NCI-H146 treated with DMSO at 0.1 percent for 48 hours (cell line): ENCODE measurements around the gene PRR36.

Experiments
- DNase-seq: peaks from one replicate; lab custom pipeline; 2025; ENCODE audit not compliant: unreplicated experiment; lab: John Stamatoyannopoulos, UW

PRR36 gene

DNA sequence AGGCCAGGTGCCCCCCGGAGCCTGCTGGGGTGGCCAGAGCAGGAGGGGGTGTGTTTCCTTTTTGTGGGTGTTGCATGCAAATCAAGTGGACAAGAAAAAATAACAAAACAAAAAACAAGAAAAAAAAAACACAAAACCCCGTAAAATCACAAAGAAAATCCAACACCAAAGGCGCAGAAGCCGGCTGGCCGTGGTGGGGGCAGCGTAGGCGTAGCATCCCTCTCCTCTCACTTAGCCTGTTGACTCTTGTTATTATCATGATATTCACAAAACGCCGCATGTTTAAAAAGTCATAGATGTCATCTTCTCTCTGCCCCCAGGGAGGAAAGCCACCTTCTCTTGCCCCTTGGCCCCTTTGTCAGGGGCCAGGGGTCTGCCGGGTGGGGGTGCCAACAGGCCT lies 39.5 kb upstream of the PRR36 start:
- DNase-seq = no peak

- no peak for DNase-seq
These were observed 38.7 kb upstream of the PRR36 start for GRCh38 chr19:7912697-7913564.

GRCh38 chr19:7912144-7912696 lies 38.0 kb upstream of the PRR36 start:
- no peak for DNase-seq

DNA sequence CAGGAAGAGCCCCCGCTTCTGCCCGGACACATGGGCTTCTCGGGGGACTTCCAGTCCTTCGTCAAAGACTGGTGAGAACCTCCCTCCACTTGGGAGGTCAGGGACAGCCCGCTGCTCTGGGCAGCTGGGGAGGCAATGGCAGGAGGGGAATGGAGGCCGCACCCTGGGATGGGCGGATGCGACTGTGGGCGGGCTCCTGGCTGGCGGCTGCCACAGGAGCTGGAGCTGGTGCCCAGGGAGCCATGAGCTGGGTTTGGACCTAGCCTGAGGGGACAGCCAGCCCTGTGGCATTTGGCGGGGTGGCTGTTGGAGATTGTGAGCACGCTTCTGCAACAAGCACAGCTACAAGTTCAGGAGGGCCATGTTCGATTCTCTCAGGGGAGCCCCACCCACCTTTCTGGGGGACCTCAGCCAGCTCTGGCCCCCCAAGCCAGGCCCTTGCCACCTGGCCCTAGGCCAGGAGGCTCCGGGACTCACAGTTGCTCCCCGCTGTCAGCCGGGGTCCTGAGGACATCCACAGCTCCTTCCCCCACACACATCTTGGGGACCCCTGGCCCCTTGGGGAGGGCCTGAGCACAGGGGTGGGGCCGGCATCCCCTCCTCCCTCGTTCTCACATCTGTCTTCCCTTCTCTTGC lies 37.4 kb upstream of the PRR36 start:
- DNase-seq = no peak

GRCh38 chr19:7910321-7911161 lies 36.4 kb upstream of the PRR36 start:
- no peak for DNase-seq

DNA sequence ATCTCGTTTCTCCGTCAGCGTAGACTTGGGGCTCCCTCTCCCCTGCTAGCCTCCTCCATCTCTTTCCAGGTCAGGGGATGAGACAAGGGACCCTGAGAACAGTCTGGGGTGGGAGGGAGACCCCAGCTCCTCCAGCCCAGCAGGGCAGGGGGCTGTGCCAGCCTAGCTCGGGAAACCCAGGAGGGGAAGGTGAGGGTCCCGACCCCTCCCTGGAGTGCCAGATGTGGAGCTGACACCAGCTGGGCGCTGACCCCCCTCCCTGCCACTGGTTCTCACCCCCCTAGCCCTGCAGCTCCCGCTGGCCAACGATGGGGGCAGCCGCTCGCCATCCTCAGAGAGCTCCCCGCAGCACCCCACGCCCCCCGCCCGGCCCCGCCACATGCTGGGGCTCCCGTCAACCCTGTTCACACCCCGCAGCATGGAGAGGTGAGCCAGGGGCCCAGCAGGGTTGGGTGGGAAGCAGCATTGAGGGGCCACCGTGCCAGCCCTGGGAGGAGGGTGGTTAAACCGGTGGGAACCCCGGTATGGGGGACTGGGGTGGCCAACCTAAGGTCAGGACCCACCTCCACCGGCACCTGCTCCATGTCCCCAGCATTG lies 35.4 kb upstream of the PRR36 start:
- no peak for DNase-seq

DNA sequence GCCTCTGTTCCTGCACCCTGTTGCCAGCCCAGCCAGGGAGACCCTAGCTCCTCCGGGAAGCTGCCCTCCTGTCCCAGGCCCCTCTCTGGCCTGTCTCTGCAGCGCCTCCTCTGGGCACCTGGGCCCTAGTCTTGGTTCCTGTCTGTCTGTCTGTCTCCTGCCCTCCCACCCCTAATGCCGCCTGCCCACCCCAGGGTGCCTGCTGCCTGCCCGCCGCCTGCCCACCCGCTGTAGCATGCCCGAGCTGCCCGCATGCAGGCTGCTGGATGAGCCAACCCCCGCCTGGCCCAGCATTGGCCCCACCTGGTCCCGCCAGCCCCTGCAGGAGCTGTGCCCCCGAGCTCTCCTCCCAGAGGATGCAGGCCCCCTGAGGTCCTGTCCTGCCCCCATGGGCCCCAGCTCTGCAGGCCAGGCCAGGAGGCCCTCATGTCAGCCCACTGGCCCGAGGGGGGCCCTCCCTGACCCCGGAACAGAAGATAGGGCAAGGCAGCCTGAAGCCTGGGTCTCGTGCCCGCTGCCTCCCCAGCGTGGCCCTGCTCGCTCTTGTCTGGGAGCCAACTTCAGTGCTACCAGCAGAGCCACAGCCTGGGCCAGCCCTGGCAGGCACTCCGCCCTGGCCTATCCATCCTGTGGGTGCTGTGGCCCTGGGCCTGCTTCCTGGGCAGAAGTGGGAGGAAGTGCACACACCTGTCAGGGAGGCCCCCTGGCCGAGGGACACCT lies 34.7 kb upstream of the PRR36 start:
- no peak for DNase-seq

- no peak for DNase-seq
These were observed 34.0 kb upstream of the PRR36 start for GRCh38 chr19:7908078-7908699.

- DNase-seq = no peak
These were observed 33.4 kb upstream of the PRR36 start for GRCh38 chr19:7907544-7907943.

DNA sequence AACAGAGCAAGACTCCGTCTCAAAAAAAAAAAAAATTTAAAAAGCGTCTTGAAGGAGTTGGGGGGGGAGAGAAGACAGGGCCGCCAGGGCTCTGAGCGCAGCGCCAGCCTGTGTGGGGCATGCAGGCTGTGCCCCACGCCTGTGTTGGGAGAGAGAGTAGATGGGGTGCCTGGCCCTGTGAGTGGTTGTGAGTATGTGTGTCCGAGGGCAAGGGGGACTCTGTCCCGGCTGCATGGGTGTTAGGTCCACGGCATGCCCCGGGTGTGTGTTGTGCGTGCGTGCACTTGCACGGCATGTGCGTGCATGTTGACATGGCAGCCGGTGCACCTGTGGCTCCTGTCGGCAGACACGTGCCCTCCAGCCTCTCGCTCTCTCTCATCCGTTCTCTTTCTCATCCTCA lies 32.9 kb upstream of the PRR36 start:
- no peak for DNase-seq

DNA sequence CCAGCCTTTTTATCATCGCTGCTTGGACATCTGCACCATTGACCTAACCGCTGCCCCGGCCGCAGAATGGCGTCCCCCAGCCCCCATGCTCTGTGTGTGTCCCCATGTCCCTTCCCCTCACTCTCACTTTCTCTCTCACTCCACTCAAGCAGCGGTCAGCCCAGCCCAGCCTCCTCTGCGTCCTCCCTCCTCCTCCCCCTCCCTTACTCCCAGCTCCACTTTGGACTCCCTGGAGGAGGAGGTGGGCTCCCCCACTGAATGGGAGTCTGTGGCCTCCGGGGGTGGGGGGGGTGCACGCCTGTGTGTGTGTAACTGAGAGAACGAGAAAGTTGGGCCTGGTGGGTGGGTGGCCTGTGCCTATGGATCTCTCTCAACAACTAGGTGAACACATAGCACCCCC lies 31.7 kb upstream of the PRR36 start:
- no peak for DNase-seq

DNA sequence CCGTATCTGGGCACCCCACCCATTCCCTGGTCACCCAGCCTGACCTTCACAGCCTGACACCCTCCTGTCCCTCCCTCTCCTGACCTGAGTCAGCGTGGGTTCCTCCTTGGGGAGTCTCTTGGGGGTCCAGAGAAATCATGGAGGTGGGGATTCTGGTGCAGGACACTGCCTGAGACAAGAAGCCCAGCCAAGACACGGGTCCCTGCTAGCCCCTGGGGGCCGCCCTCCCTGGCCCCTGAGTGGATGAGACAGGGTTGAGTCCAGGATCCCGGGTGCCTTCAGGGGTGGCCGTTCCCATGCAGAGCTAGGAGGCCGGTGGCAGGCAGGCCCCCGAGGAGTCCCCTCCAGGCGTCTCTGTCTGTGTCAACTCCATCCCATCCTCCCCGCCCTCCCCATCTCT lies 31.1 kb upstream of the PRR36 start:
- DNase-seq = no peak

DNA sequence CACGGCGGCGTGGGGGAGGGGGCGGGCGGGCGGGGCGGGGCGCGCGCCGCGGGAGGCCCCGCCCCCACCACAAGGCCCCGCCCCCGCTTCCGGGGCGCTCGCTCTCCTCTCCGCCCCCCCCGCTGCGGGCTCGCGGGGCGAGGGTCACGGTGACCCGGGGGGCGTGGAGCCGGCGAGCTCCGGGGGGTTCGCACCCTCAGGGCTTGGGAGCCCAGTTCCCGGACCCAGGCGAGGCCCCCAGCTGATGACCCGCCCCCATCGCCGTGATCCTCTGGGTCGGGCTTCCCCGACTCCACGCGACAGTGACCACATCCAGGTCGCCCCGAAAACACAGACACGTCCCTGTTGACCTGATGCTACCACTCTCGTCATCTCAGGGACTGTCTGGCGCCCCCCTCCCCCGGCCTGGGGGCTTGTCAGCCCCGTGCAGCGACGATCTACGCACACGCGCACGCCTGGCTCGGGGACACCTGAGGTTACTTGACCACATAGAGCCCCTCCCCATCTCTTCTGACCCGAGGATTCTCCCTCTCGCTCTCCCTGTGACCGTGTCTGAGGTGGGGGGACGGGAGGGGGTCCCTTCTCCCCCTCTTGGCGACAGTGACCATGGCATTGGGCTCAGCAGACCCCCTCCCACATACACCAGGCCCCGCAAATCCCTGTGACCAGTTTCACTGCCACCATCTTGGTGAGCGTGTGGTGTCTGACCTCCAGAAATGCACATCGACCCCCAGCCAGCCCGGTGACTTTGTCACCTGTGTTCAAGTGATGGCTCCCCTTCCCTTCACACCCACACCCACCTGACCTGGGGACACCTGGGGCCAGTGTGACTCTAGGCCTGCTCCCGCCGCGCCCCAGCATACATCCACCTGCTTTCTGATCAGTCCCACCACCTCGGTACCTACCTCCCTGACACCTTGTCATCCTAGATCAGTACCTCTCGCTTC lies 30.2 kb upstream of the PRR36 start:
- DNase-seq = no peak

DNA sequence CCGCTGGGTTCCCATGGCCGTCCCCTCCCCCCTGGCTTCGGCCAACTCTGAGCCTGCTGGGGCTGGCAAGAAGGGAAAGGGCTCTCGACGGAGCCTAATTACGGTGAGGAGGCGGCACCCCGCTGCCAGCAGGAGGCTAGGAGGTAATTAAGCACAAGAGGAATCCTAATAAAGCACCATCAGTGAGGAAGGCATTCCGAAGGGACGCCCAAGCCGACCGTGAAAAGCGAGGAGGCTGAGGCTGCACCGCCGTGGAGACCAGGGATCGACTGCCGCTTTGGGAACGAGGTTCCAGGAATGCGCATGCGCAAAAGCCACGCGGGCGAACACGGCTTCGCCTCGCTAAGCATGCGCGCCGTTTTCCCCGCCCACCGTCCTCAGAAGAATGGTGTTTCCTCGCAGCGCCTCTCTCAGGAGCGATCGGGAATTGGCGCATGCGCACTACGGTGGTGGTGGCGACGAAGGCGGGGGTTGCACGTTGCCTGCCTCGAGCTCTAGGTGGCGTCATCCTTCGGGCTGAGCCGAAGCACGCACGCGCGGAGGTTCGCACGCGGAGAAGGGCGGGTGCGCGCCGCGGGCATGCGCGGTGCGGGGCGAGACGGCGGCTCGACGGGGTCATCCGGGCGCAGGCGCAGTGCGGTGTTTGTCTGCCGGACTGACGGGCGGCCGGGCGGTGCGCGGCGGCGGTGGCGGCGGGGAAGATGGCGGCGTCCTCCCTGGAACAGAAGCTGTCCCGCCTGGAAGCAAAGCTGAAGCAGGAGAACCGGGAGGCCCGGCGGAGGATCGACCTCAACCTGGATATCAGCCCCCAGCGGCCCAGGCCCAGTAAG lies 29.3 kb upstream of the PRR36 start, which contains the start of gene MAP2K7:
Gene MAP2K7, plus strand, starts transcription at position 634 of the 830 bp plus-strand sequence. Its CDS starts 68 bp downstream, at position 702.
- DNase-seq = peak; percentile 91

- DNase-seq = no peak
These were observed 28.6 kb upstream of the PRR36 start for GRCh38 chr19:7902796-7903243.

GRCh38 chr19:7901337-7901736 lies 27.1 kb upstream of the PRR36 start:
- DNase-seq = no peak

DNA sequence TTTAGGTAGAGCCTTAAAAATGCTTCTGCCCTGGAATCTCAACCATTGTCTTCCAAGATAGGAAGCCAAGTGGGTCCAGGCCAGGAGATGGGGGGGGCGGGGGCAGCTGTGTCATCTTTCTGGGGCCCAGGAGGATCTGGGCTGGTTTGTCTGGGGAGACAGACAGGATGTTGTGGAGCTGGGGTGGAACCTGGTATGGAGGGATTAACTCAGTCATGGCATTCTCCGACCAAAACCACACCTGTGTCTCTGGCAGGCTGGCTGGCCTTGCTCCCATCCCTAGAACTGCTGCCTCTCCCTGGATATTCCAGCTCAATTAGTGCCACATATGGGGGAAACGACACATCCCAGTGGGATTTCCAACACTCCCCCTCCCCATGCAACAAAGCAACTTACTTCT lies 26.7 kb upstream of the PRR36 start:
- DNase-seq = no peak

- DNase-seq = no peak
These were observed 26.2 kb upstream of the PRR36 start for GRCh38 chr19:7900401-7900870.
